Caco-2 (cell line): Measurements from ENCODE around the gene DCDC2B. TPM values are rescaled to one million over a fixed set of nuclear protein-coding genes. Genes with fewer than 3 reads are reported as not detected.

ENCODE experiments used
- BruUV-seq: library from RNA; stranded (reverse); fragments of 400-500 nt; replicated peaks from 2 replicates; lab custom pipeline; 2021; lab: Mats Ljungman, UMichigan
- CTCF ChIA-PET: fragments of 300-600 bp; sonication (Branson Sonifier 250); formaldehyde crosslinking; loops from one replicate; lab custom pipeline; 2022; ENCODE audit warnings: antibody characterized with exemption; lab: Charles Lee
- POLR2A ChIA-PET: fragments of 300-600 bp; sonication (Branson Sonifier 250); formaldehyde crosslinking; loops from one replicate; lab custom pipeline; 2022; ENCODE audit warnings: antibody characterized with exemption; lab: Charles Lee
- DNase-seq, 2 experiments: peaks; one replicate each; pipeline versions ENCODE4 v3.0.0 to v3.0.0-alpha.2; 2020 to 2022
- H3K27me3 ChIP-seq: replicated peaks from 2 replicates; pipeline ENCODE4 v1.6.0; 2011; ENCODE audit warnings: low read length; ENCODE audit not compliant: control insufficient read depth, insufficient read depth
- H3K36me3 ChIP-seq: 2 replicates; pipeline ENCODE4 v1.5.1; 2011; ENCODE audit warnings: low read length; ENCODE audit not compliant: control insufficient read depth, insufficient read depth
- H3K4me1 ChIP-seq: fragments of 250-450 bp; sonication (Bioruptor Pico); 2 replicates; pipeline ENCODE4 v1.5.1; 2020; ENCODE audit warnings: mild to moderate bottlenecking
- H3K4me3 ChIP-seq: 2 replicates; pipeline ENCODE4 v1.5.1; 2011; ENCODE audit warnings: low read depth, mild to moderate bottlenecking, control low read depth, low read length
- H3K9me3 ChIP-seq: fragments of 250-450 bp; sonication (Bioruptor Pico); 2 replicates; pipeline ENCODE4 v1.5.1; 2020; ENCODE audit warnings: mild to moderate bottlenecking, moderate library complexity
- H3K27ac Mint-ChIP-seq: one replicate; pipeline ENCODE4 v1.8.0; 2022; ENCODE audit warnings: mixed read lengths; ENCODE audit not compliant: unreplicated experiment
- H3K27me3 Mint-ChIP-seq: one replicate; pipeline ENCODE4 v1.8.0; 2022; ENCODE audit warnings: mixed read lengths; ENCODE audit not compliant: insufficient read depth, unreplicated experiment
- H3K36me3 Mint-ChIP-seq: one replicate; pipeline ENCODE4 v1.8.0; 2022; ENCODE audit warnings: mild to moderate bottlenecking, mixed read lengths; ENCODE audit not compliant: insufficient read depth, unreplicated experiment
- H3K4me1 Mint-ChIP-seq: one replicate; pipeline ENCODE4 v1.8.0; 2022; ENCODE audit warnings: low read depth, mixed read lengths; ENCODE audit not compliant: unreplicated experiment
- H3K4me3 Mint-ChIP-seq: one replicate; pipeline ENCODE4 v1.8.0; 2022; ENCODE audit warnings: mild to moderate bottlenecking, moderate library complexity, mixed read lengths; ENCODE audit not compliant: unreplicated experiment
- H3K9me3 Mint-ChIP-seq: one replicate; pipeline ENCODE4 v1.8.0; 2022; ENCODE audit warnings: mixed read lengths; ENCODE audit not compliant: unreplicated experiment
- CTCF ChIP-seq, 2 experiments: fragments of 200-600 bp in 1 of 2; IDR thresholded peaks; 1 replicate in 1 of 2; 2 replicates in 1 of 2; pipeline versions ENCODE4 v1.5.1 to v1.8.0; 2011 to 2022; ENCODE audit warnings: antibody characterized with exemption in 1 of 2, control low read depth in 1 of 2, inconsistent platforms in 1 of 2, low read depth in 1 of 2, low read length in 1 of 2, mild to moderate bottlenecking in 1 of 2, moderate library complexity in 1 of 2; ENCODE audit not compliant: insufficient read depth in 1 of 2, severe bottlenecking in 1 of 2, unreplicated experiment in 1 of 2
- intact Hi-C: fragments of 100-400 bp; cut with micrococcal nuclease; formaldehyde crosslinking; loops from one replicate; pipeline ENCODE4 v1.10.0; 2022; ENCODE audit not compliant: unreplicated experiment
- total RNA-seq: library from RNA; stranded (reverse); gene quantifications from 2 replicates; pipeline ENCODE4 v1.2.3, GENCODE V29; 2022

DCDC2B gene
- total RNA-seq, 1 experiment from 2014 or later = not detected

GRCh38 chr1:32241001-32241763 is 32.3 kb downstream of the DCDC2B start:
- H3K9me3 ChIP-seq = no peaks in the 10 kb centered on the region
- intact Hi-C loops = loop anchor here (5.0 kb wide), 1 partner anchor 81 kb away; no protein-coding TSS in a partner anchor
- CTCF ChIA-PET = interaction anchor here (0.5 to 2.4 kb wide), 6 partner anchors 14 to 143 kb away, joined by 3 to 11 read pairs (median 6); partner anchors contain the start of gene HDAC1
- no peaks in the 10 kb centered on the region for H3K27me3 ChIP-seq
- POLR2A ChIA-PET = interaction anchor here (0.7 to 1.0 kb wide), 4 partner anchors 25 to 426 kb away, joined by 3 to 5 read pairs (median 4); partner anchors contain the start of genes MARCKSL1, SPOCD1 and TXLNA
- no peaks in the 10 kb centered on the region for H3K9me3 Mint-ChIP-seq
- no peaks in the 10 kb centered on the region for H3K4me1 Mint-ChIP-seq
- H3K27ac Mint-ChIP-seq = peak overlapping the region; percentile 83
- peak overlapping the region; percentile 56 for H3K4me3 ChIP-seq
- H3K36me3 ChIP-seq = no peaks in the 10 kb centered on the region
- BruUV-seq = TSS peak; percentile 24
- peak overlapping the region; percentile 79 for H3K4me3 Mint-ChIP-seq
- no peaks in the 10 kb centered on the region for H3K27me3 Mint-ChIP-seq
- H3K4me1 ChIP-seq = no peaks in the 10 kb centered on the region
- peak; percentile 59 to 63 for DNase-seq
- no peak for TF ChIP-seq CTCF (IDR thresholded peaks at IDR 0.05; ENCODE audit: insufficient read depth in 1 of 2, low read depth in 1 of 2, low read length in 1 of 2, severe bottlenecking in 1 of 2, unreplicated experiment in 1 of 2)
- H3K36me3 Mint-ChIP-seq = no peaks in the 10 kb centered on the region

GRCh38 chr1:32242341-32242851 is 33.5 kb downstream of the DCDC2B start:
- Mint-ChIP-seq H3K36me3 (no peaks in the 10 kb centered on the region), H3K4me3 (peak overlapping the region; percentile 79), H3K9me3 (no peaks in the 10 kb centered on the region), H3K27me3 (no peaks in the 10 kb centered on the region), H3K27ac (no peak overlapping the region), H3K4me1 (no peaks in the 10 kb centered on the region)
- POLR2A ChIA-PET = no interaction called here
- Histone ChIP-seq H3K27me3 (no peaks in the 10 kb centered on the region), H3K4me3 (no peak overlapping the region), H3K36me3 (no peaks in the 10 kb centered on the region), H3K9me3 (no peaks in the 10 kb centered on the region), H3K4me1 (no peaks in the 10 kb centered on the region)
- TF ChIP-seq CTCF (IDR thresholded peaks at IDR 0.05; ENCODE audit: insufficient read depth in 1 of 2, low read depth in 1 of 2, low read length in 1 of 2, severe bottlenecking in 1 of 2, unreplicated experiment in 1 of 2) = no peak
- BruUV-seq = no TSS peak
- DNase-seq = no peak
- CTCF ChIA-PET = interaction anchor here (0.6 to 2.4 kb wide), 2 partner anchors 26 to 278 kb away, joined by 3 to 11 read pairs; no protein-coding TSS in a partner anchor
- intact Hi-C loops = loop anchor here (5.0 kb wide), 1 partner anchor 80 kb away; no protein-coding TSS in a partner anchor

- Histone ChIP-seq H3K9me3 (no peaks in the 10 kb centered on the region), H3K4me3 (no peak within 1 kb of the TSS), H3K27me3 (no peaks in the 10 kb centered on the region), H3K4me1 (no peaks in the 10 kb centered on the region), H3K36me3 (no peaks in the 10 kb centered on the region)
- no peak for TF ChIP-seq CTCF (IDR thresholded peaks at IDR 0.05; ENCODE audit: insufficient read depth in 1 of 2, low read depth in 1 of 2, low read length in 1 of 2, severe bottlenecking in 1 of 2, unreplicated experiment in 1 of 2)
- ChIA-PET CTCF (no interaction called here), POLR2A (no interaction called here)
- H3K9me3 Mint-ChIP-seq = no peaks in the 10 kb centered on the region
- no peaks in the 10 kb centered on the region for H3K36me3 Mint-ChIP-seq
- no peaks in the 10 kb centered on the region for H3K4me1 Mint-ChIP-seq
- intact Hi-C loops = no loop called here
- no peak within 1 kb of the TSS for H3K4me3 Mint-ChIP-seq
- no peaks in the 10 kb centered on the region for H3K27me3 Mint-ChIP-seq
- no peak within 1 kb of the TSS for H3K27ac Mint-ChIP-seq
- no peak for DNase-seq
- BruUV-seq = no TSS peak
These were observed 38.0 kb downstream of the DCDC2B start, which contains the start of gene FAM167B for GRCh38 chr1:32246888-32247273. Gene FAM167B (plus strand): TSS chr1:32247222. CDS start chr1:32247422, 200 bp downstream.
